IMR-90 (cell line): Measurements from ENCODE around the gene GBX2. TPM values are rescaled to one million over a fixed set of nuclear protein-coding genes. Genes with fewer than 3 reads are reported as not detected.

Experiments
- ATAC-seq: fragments of 200-7000 bp; cut with Tn5 transposase; 2 replicates; pipeline ENCODE4 v1.9.1; 2020; ENCODE audit warnings: low read depth, mild to moderate bottlenecking, moderate library complexity
- BruUV-seq: library from RNA; stranded (reverse); fragments of 400-500 nt; replicated peaks from 2 replicates; lab custom pipeline; 2021; lab: Mats Ljungman, UMichigan
- CTCF ChIA-PET: fragments of 300-600 bp; formaldehyde crosslinking; extraction: SDS; loops from one replicate; lab custom pipeline; 2021; ENCODE audit warnings: antibody characterized with exemption; lab: Yijun Ruan, JAX
- POLR2A ChIA-PET: fragments of 300-600 bp; sonication (Branson Sonifier 250); formaldehyde crosslinking; loops from one replicate; lab custom pipeline; 2022; ENCODE audit warnings: antibody characterized with exemption; ENCODE audit not compliant: unreplicated experiment; lab: Charles Lee
- DNase-seq: peaks from one replicate; pipeline ENCODE4 v3.0.0; 2013
- H2AFZ ChIP-seq: replicated peaks from 2 replicates; pipeline ENCODE3; 2013; ENCODE audit warnings: low read length, mild to moderate bottlenecking; ENCODE audit not compliant: poor library complexity
- H2AK5ac ChIP-seq: 2 replicates; pipeline ENCODE4 v1.6.1; 2013; ENCODE audit warnings: low read depth, low read length, inconsistent platforms
- H2AK9ac ChIP-seq: replicated peaks from 2 replicates; pipeline ENCODE3; 2013; ENCODE audit warnings: mild to moderate bottlenecking, low read depth, low read length, moderate library complexity; ENCODE audit not compliant: poor library complexity
- H2BK120ac ChIP-seq: 2 replicates; pipeline ENCODE4 v1.6.1; 2013; ENCODE audit warnings: low read depth, low read length, inconsistent platforms
- H2BK15ac ChIP-seq: 3 replicates; pipeline ENCODE4 v1.6.1; 2013; ENCODE audit warnings: low read depth, low read length, inconsistent platforms
- H2BK20ac ChIP-seq: 2 replicates; pipeline ENCODE4 v1.6.1; 2013; ENCODE audit warnings: low read depth, mild to moderate bottlenecking, inconsistent platforms, low read length, moderate library complexity
- H2BK5ac ChIP-seq: 2 replicates; pipeline ENCODE4 v1.6.1; 2013; ENCODE audit warnings: mild to moderate bottlenecking, low read depth, low read length, inconsistent platforms; ENCODE audit not compliant: poor library complexity, severe bottlenecking
- H3K14ac ChIP-seq: replicated peaks from 2 replicates; pipeline ENCODE4 v1.6.1; 2013; ENCODE audit warnings: low read depth, low read length, inconsistent platforms
- H3K18ac ChIP-seq: 2 replicates; pipeline ENCODE4 v1.6.1; 2013; ENCODE audit warnings: low read depth, low read length, control low read depth
- H3K23ac ChIP-seq: 2 replicates; pipeline ENCODE4 v1.6.1; 2013; ENCODE audit warnings: low read depth, low read length, inconsistent platforms
- H3K27ac ChIP-seq: 2 replicates; pipeline ENCODE4 v1.5.1; 2013; ENCODE audit warnings: mild to moderate bottlenecking, control low read depth, low read length; ENCODE audit not compliant: insufficient read depth
- H3K27me3 ChIP-seq: 2 replicates; pipeline ENCODE4 v1.6.1; 2013; ENCODE audit warnings: low read length; ENCODE audit not compliant: control insufficient read depth, insufficient read depth
- H3K36me3 ChIP-seq: 2 replicates; pipeline ENCODE4 v1.6.1; 2013; ENCODE audit warnings: low read length, mixed read lengths; ENCODE audit not compliant: control insufficient read depth, insufficient read depth
- H3K4ac ChIP-seq: 2 replicates; pipeline ENCODE4 v1.6.1; 2013; ENCODE audit warnings: low read depth, low read length, inconsistent platforms
- H3K4me1 ChIP-seq: 2 replicates; pipeline ENCODE4 v1.6.1; 2013; ENCODE audit warnings: low read length, mixed read lengths; ENCODE audit not compliant: control insufficient read depth, insufficient read depth
- H3K4me2 ChIP-seq: 2 replicates; pipeline ENCODE4 v1.6.1; 2013; ENCODE audit warnings: low read depth, mild to moderate bottlenecking, control low read depth, low read length, moderate library complexity
- H3K4me3 ChIP-seq: 2 replicates; pipeline ENCODE4 v1.5.1; 2013; ENCODE audit warnings: low read depth, mild to moderate bottlenecking, control low read depth, low read length, moderate library complexity; ENCODE audit not compliant: insufficient read depth
- H3K56ac ChIP-seq: 2 replicates; pipeline ENCODE4 v1.6.1; 2013; ENCODE audit warnings: low read length, inconsistent platforms; ENCODE audit not compliant: insufficient read depth; ENCODE audit errors: extremely low read depth
- H3K79me1 ChIP-seq, 2 experiments: 2 replicates each; pipeline ENCODE4 v1.6.1; 2013; ENCODE audit warnings: low read length in 2 of 2, inconsistent platforms in 1 of 2, low read depth in 1 of 2
- H3K9ac ChIP-seq: 2 replicates; pipeline ENCODE4 v1.6.1; 2013; ENCODE audit warnings: low read depth, low read length, control low read depth
- H3K9me1 ChIP-seq: 2 replicates; pipeline ENCODE4 v1.6.1; 2013; ENCODE audit warnings: low read length, inconsistent platforms; ENCODE audit not compliant: insufficient read depth
- H3K9me3 ChIP-seq: 2 replicates; pipeline ENCODE4 v1.6.1; 2013; ENCODE audit warnings: low read length; ENCODE audit not compliant: control insufficient read depth, insufficient read depth
- H4K20me1 ChIP-seq: 2 replicates; pipeline ENCODE4 v1.6.1; 2013; ENCODE audit warnings: low read length, inconsistent platforms; ENCODE audit not compliant: insufficient read depth
- H4K5ac ChIP-seq: 2 replicates; pipeline ENCODE4 v1.6.1; 2013; ENCODE audit warnings: mild to moderate bottlenecking, low read depth, low read length, control low read depth
- H4K8ac ChIP-seq, 2 experiments: 2 replicates each; pipeline ENCODE4 v1.6.1; 2013; ENCODE audit warnings: low read depth in 2 of 2, low read length in 2 of 2, control low read depth in 1 of 2, inconsistent platforms in 1 of 2
- H4K91ac ChIP-seq: 2 replicates; pipeline ENCODE4 v1.6.1; 2013; ENCODE audit warnings: low read depth, low read length, inconsistent platforms; ENCODE audit not compliant: insufficient read depth
- FOS ChIP-seq: fragments of 150-350 bp; IDR thresholded peaks from 2 replicates; pipeline ENCODE4 v1.6.1; 2016; ENCODE audit warnings: low read depth, low read length
- SMC3 ChIP-seq: fragments of 150-350 bp; IDR thresholded peaks from 2 replicates; pipeline ENCODE4 v1.6.1; 2016; ENCODE audit warnings: low read depth, mild to moderate bottlenecking, antibody characterized with exemption, low read length, moderate library complexity
- WGBS, 2 experiments: methylation state at CpG; one replicate each; pipeline versions ENCODE4 v1.1.5 to v1.1.7; 2013; ENCODE audit warnings: missing lambda C conversion rate in 2 of 2; ENCODE audit not compliant: insufficient read length in 1 of 2; ENCODE audit errors: extremely low coverage in 2 of 2; 5-methylcytosine and 5-hydroxymethylcytosine counted together
- dilution Hi-C: fragments of 300-500 bp; cut with HindIII; formaldehyde crosslinking; loops from one replicate; pipeline ENCODE4 v1.14.3; 2018; ENCODE audit warnings: low sequenced_read_pairs; ENCODE audit not compliant: unreplicated experiment
- in situ Hi-C: fragments of 300-500 bp; cut with MboI; formaldehyde crosslinking; loops from 3 replicates; pipeline ENCODE4 v1.14.3; 2019; ENCODE audit warnings: low sequenced_read_pairs, inconsistent platforms, mixed read lengths
- intact Hi-C: fragments of 100-400 bp; cut with micrococcal nuclease; formaldehyde crosslinking; loops from 2 replicates; pipeline ENCODE4 v1.10.0; 2022
- polyA plus RNA-seq, 3 experiments: library from polyadenylated mRNA; depleted of rRNA; stranded (reverse); fragments of >200 nt; gene quantifications; 2 replicates each; pipeline ENCODE4 v1.2.3, GENCODE V29; 2012; ENCODE audit warnings: low replicate concordance in 1 of 3
- total RNA-seq: library from RNA; depleted of rRNA; stranded (reverse); fragments of >200 nt; gene quantifications from 2 replicates; pipeline ENCODE4 v1.2.3, GENCODE V29; 2012

The GBX2 gene
- total and polyA plus RNA-seq, 2 of the 4 experiments (the other 2 are of a cell fraction): 0.10 TPM; not detected in 1

GRCh38 chr2:236172255-236173035 is 4.3 kb upstream of the GBX2 start:
- dilution Hi-C loops: no loop called here
- no peaks in the 10 kb centered on the region for H3K36me3 ChIP-seq
- no peak overlapping the region for H3K23ac ChIP-seq
- in situ Hi-C loops: loop anchor here (25.0 kb wide), 1 partner anchor 560 kb away; no protein-coding TSS in a partner anchor
- no peak overlapping the region for H3K9ac ChIP-seq
- 0% methylated on average over 13 of the region's 46 CpGs; no CpG with 5 or more reads in 1 of the 2 experiments for WGBS, 2 experiments
- intact Hi-C loops: loop anchor here (10.0 kb wide), 1 partner anchor 228 kb away; no protein-coding TSS in a partner anchor
- peaks cover 8% of the 10 kb centered on the region; the same call in 1 of the 2 replicates for H3K9me3 ChIP-seq
- H3K4ac ChIP-seq: no peak overlapping the region
- ChIA-PET POLR2A (no interaction called here), CTCF (interaction anchor here (0.7 kb wide), 1 partner anchor 159 kb away, joined by 3 read pairs; no protein-coding TSS in a partner anchor)
- H3K9me1 ChIP-seq: no peaks in the 10 kb centered on the region
- H3K18ac ChIP-seq: no peak overlapping the region
- no peaks in the 10 kb centered on the region; the same call in 1 of the 2 replicates for H3K4me1 ChIP-seq
- TF ChIP-seq SMC3: no peak
- TF ChIP-seq FOS: no peak
- no peak overlapping the region for H2AFZ ChIP-seq
- H2AK5ac ChIP-seq: no peak overlapping the region
- no peaks in the 10 kb centered on the region; the same call in 1 of the 2 replicates for H4K20me1 ChIP-seq
- no peak overlapping the region for H2AK9ac ChIP-seq
- no peak overlapping the region for H2BK20ac ChIP-seq
- H3K27me3 ChIP-seq: peaks cover 77% of the 10 kb centered on the region
- H3K56ac ChIP-seq: no peak overlapping the region
- H2BK5ac ChIP-seq: no peak overlapping the region
- no TSS peak for BruUV-seq
- no peak overlapping the region for H4K91ac ChIP-seq
- no peaks in the 10 kb centered on the region for H3K79me1 ChIP-seq
- no peak overlapping the region for H3K27ac ChIP-seq
- no peak overlapping the region for H2BK15ac ChIP-seq
- H3K14ac ChIP-seq: no peak overlapping the region
- H2BK120ac ChIP-seq: no peak overlapping the region
- no peak for ATAC-seq
- H3K4me3 ChIP-seq: no peak overlapping the region
- no peak overlapping the region for H3K4me2 ChIP-seq
- H4K5ac ChIP-seq: no peak overlapping the region
- H4K8ac ChIP-seq: no peak overlapping the region
- DNase-seq: no peak
